Testis (tissue), 2 donors: ENCODE data around the gene EPDR1.

Experiments
- CTCF ChIP-seq, 3 experiments: fragments of 450-650 bp in 2 of 3; fragments of 200-600 bp in 1 of 3; sonication (generic) in 1 of 3; IDR thresholded peaks; one replicate each; pipeline ENCODE4 v1.5.1; 2016 to 2019; ENCODE audit warnings: antibody characterized with exemption in 3 of 3, mild to moderate bottlenecking in 2 of 3, moderate library complexity in 1 of 3
- POLR2A ChIP-seq: fragments of 450-650 bp; IDR thresholded peaks from one replicate; pipeline ENCODE4 v1.6.1; 2017; ENCODE audit warnings: antibody characterized with exemption, mild to moderate bottlenecking, moderate library complexity

GRCh38 chr7:37924491-37925041, 4.1 kb downstream of the EPDR1 start:
- TF ChIP-seq POLR2A (no peak), CTCF (IDR thresholded peaks at IDR 0.05) (no peak)
